Tibial nerve (tissue), 4 donors: ENCODE results near the gene KRT77.

Source experiments
- EP300 ChIP-seq, 2 donors: sonication (generic); formaldehyde crosslinking; IDR thresholded peaks; one replicate each; pipeline ENCODE4 v1.6.1; 2017; ENCODE audit warnings: antibody characterized with exemption in 2 of 2, mild to moderate bottlenecking in 1 of 2
- POLR2A ChIP-seq, 2 donors: fragments of 450-650 bp; IDR thresholded peaks; one replicate each; pipeline ENCODE4 v1.6.1; 2017; ENCODE audit warnings: antibody characterized with exemption in 2 of 2, mild to moderate bottlenecking in 2 of 2, moderate library complexity in 2 of 2
- TF ChIP-seq, protein P1 (sequence below), 5 experiments: fragments of 200-600 bp in 3 of 5; fragments of 450-650 bp in 2 of 5; sonication (generic) in 3 of 5; IDR thresholded peaks; one replicate each; pipeline ENCODE4 v1.5.1; 2016 to 2019; ENCODE audit warnings: antibody characterized with exemption in 5 of 5, mild to moderate bottlenecking in 3 of 5, moderate library complexity in 2 of 5

DNA sequence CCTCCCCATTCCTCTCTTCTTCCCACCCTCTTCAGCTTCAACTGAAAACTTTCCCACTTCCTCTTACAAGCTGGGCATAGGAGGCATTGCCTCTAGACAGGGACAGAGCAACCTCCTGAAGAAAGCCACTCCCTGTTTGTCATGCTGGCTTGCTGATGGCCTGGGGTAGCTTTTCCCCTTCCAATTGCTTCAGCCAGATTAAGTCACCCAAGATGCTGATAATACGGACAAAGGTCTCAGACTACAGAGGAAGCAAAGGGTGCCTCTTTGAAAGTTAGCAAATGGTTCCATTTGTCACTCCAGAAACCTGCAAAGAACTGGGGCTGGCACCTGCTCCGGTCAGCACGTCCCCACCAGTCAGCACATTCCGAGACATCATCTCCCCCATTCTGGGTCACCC, 57.3 kb downstream of the KRT77 start:
- TF ChIP-seq EP300 (IDR thresholded peaks at IDR 0.05) (no peak), POLR2A (IDR thresholded peaks at IDR 0.05) (no peak)
- TF ChIP-seq, protein P1, sequence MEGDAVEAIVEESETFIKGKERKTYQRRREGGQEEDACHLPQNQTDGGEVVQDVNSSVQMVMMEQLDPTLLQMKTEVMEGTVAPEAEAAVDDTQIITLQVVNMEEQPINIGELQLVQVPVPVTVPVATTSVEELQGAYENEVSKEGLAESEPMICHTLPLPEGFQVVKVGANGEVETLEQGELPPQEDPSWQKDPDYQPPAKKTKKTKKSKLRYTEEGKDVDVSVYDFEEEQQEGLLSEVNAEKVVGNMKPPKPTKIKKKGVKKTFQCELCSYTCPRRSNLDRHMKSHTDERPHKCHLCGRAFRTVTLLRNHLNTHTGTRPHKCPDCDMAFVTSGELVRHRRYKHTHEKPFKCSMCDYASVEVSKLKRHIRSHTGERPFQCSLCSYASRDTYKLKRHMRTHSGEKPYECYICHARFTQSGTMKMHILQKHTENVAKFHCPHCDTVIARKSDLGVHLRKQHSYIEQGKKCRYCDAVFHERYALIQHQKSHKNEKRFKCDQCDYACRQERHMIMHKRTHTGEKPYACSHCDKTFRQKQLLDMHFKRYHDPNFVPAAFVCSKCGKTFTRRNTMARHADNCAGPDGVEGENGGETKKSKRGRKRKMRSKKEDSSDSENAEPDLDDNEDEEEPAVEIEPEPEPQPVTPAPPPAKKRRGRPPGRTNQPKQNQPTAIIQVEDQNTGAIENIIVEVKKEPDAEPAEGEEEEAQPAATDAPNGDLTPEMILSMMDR (IDR thresholded peaks at IDR 0.05): no peak
